Osteoblast (primary cell): Measurements from ENCODE around the gene ACVR1. TPM values are rescaled to one million over a fixed set of nuclear protein-coding genes. Genes with fewer than 3 reads are reported as not detected.

Experiments
- DNase-seq: peaks from one replicate; pipeline ENCODE4 v3.0.0; 2011; ENCODE audit warnings: low spot score, mixed read lengths; ENCODE audit not compliant: insufficient read length; ENCODE audit errors: missing footprints
- H2AFZ ChIP-seq: 2 replicates; pipeline ENCODE4 v1.6.0; 2011; ENCODE audit warnings: mild to moderate bottlenecking, low read length
- H3K27ac ChIP-seq: 2 replicates; pipeline ENCODE4 v1.5.1; 2011; ENCODE audit warnings: mild to moderate bottlenecking, low read depth, low read length, moderate library complexity
- H3K27me3 ChIP-seq: 2 replicates; pipeline ENCODE4 v1.6.0; 2012; ENCODE audit warnings: mild to moderate bottlenecking, control low read depth, inconsistent platforms, low read length, moderate library complexity; ENCODE audit not compliant: insufficient read depth
- H3K36me3 ChIP-seq: 2 replicates; pipeline ENCODE4 v1.5.1; 2011; ENCODE audit warnings: mild to moderate bottlenecking, low read length, control low read depth, moderate library complexity; ENCODE audit not compliant: insufficient read depth
- H3K4me1 ChIP-seq: 2 replicates; pipeline ENCODE4 v1.5.1; 2011; ENCODE audit warnings: mild to moderate bottlenecking, low read length, control low read depth, moderate library complexity; ENCODE audit not compliant: insufficient read depth
- H3K4me2 ChIP-seq: 2 replicates; pipeline ENCODE4 v1.6.0; 2011; ENCODE audit warnings: mild to moderate bottlenecking, low read length; ENCODE audit not compliant: insufficient read depth
- H3K4me3 ChIP-seq: fragments of 200-600 bp; sonication (generic); 3 replicates; pipeline ENCODE4 v1.5.1; 2012; ENCODE audit warnings: mild to moderate bottlenecking, low read length, inconsistent platforms; ENCODE audit not compliant: insufficient read depth
- H3K79me2 ChIP-seq: 2 replicates; pipeline ENCODE4 v1.6.0; 2012; ENCODE audit warnings: mild to moderate bottlenecking, low read length, control low read depth, inconsistent platforms; ENCODE audit not compliant: insufficient read depth
- H3K9me3 ChIP-seq: 2 replicates; pipeline ENCODE4 v1.5.1; 2011; ENCODE audit warnings: low read depth, low read length, control low read depth
- H4K20me1 ChIP-seq: 2 replicates; pipeline ENCODE4 v1.6.0; 2012; ENCODE audit warnings: mild to moderate bottlenecking, low read length, control low read depth; ENCODE audit not compliant: insufficient read depth
- CTCF ChIP-seq: IDR thresholded peaks from 2 replicates; pipeline ENCODE4 v1.5.1; 2011; ENCODE audit warnings: mild to moderate bottlenecking, low read depth, low read length, moderate library complexity; ENCODE audit errors: extremely low read depth
- total RNA-seq: library from RNA; depleted of rRNA; stranded (reverse); fragments of >200 nt; gene quantifications from 2 replicates; pipeline ENCODE4 v1.2.3, GENCODE V29; 2012

ACVR1 gene
- total RNA-seq, 1 donor = 52.5 TPM

GRCh38 chr2:157858846-157859245, 17.3 kb downstream of the ACVR1 start:
- Histone ChIP-seq H3K4me1 (peaks cover 30% of the 10 kb centered on the region), H2AFZ (no peak overlapping the region), H3K79me2 (peaks cover 77% of the 10 kb centered on the region), H3K36me3 (no peaks in the 10 kb centered on the region), H3K27me3 (no peaks in the 10 kb centered on the region), H3K9me3 (no peaks in the 10 kb centered on the region), H3K4me3 (no peak overlapping the region), H3K4me2 (no peak overlapping the region), H3K27ac (peak overlapping the region; percentile 3), H4K20me1 (peaks cover 4% of the 10 kb centered on the region)
- TF ChIP-seq CTCF = no peak
- DNase-seq = no peak

GRCh38 chr2:157857881-157858280, 18.2 kb downstream of the ACVR1 start:
- no peak for TF ChIP-seq CTCF
- Histone ChIP-seq H3K79me2 (peaks cover 79% of the 10 kb centered on the region), H2AFZ (peak overlapping the region; percentile 42), H3K36me3 (no peaks in the 10 kb centered on the region), H3K4me3 (no peak overlapping the region), H3K27ac (peak overlapping the region; percentile 100), H3K4me2 (peak overlapping the region; percentile 51), H4K20me1 (peaks cover 4% of the 10 kb centered on the region), H3K4me1 (peaks cover 34% of the 10 kb centered on the region), H3K9me3 (no peaks in the 10 kb centered on the region), H3K27me3 (no peaks in the 10 kb centered on the region)
- no peak for DNase-seq

DNA sequence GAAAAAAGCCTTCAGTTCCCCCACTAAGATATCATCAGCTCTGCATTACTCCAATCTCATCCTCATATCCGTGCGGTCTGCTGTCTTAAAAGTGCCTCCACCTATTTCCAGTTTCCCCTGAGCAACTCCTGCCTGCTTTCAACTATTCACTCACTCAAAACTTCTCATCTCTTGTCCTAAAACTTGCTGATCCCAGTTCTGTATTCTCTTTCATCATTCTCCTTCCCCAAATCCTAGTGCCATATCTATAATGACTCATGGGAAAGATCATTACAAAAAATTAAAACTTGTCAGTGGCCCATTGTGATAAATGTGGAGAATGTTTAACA, 20.0 kb downstream of the ACVR1 start:
- Histone ChIP-seq H3K4me2 (peak overlapping the region; percentile 81), H3K4me3 (peak overlapping the region; percentile 28), H3K36me3 (no peaks in the 10 kb centered on the region), H3K27me3 (no peaks in the 10 kb centered on the region), H4K20me1 (peaks cover 4% of the 10 kb centered on the region), H3K27ac (peak overlapping the region; percentile 100), H3K9me3 (no peaks in the 10 kb centered on the region), H3K79me2 (peaks cover 84% of the 10 kb centered on the region), H2AFZ (no peak overlapping the region), H3K4me1 (peaks cover 34% of the 10 kb centered on the region)
- no peak for DNase-seq
- TF ChIP-seq CTCF = no peak

- H3K27me3 ChIP-seq = no peaks in the 10 kb centered on the region
- peaks cover 34% of the 10 kb centered on the region for H3K4me1 ChIP-seq
- DNase-seq = no peak
- no peak overlapping the region for H3K27ac ChIP-seq
- no peaks in the 10 kb centered on the region for H3K36me3 ChIP-seq
- no peak overlapping the region for H2AFZ ChIP-seq
- no peak overlapping the region for H3K4me3 ChIP-seq
- H3K79me2 ChIP-seq = peaks cover 80% of the 10 kb centered on the region
- H3K9me3 ChIP-seq = no peaks in the 10 kb centered on the region
- no peak overlapping the region for H3K4me2 ChIP-seq
- H4K20me1 ChIP-seq = peaks cover 4% of the 10 kb centered on the region
- TF ChIP-seq CTCF = no peak
Observed at GRCh38 chr2:157853820-157854219, 22.3 kb downstream of the ACVR1 start.
